ENCODE measurements around the gene TUBE1.

GRCh38 chr6:112026933-112027332 lies 60.3 kb downstream of the TUBE1 start:
- TF ChIP-seq POLR2AphosphoS5 (IDR thresholded peaks at IDR 0.05; ENCODE audit: low read length) (no peak), ZBTB33 (IDR thresholded peaks at IDR 0.05) (no peak), SIN3A (IDR thresholded peaks at IDR 0.05; ENCODE audit: low read depth, low read length) (no peak), TAF1 (IDR thresholded peaks at IDR 0.05; ENCODE audit: borderline replicate concordance, low read depth, low read length) (no peak), ATF2 (IDR thresholded peaks at IDR 0.05; ENCODE audit: low read length) (no peak), KAT2A (conservative IDR thresholded peaks at IDR 0.05; ENCODE audit: control insufficient read depth, low read depth, low read length) (no peak), ZNF24 (IDR thresholded peaks at IDR 0.05) (no peak), PAX8 (IDR thresholded peaks at IDR 0.05) (no peak)

All from GM12878 (cell line).